K562 (cell line): ENCODE results near the gene CDR2L. TPM values are rescaled to one million over a fixed set of nuclear protein-coding genes. Genes with fewer than 3 reads are reported as not detected.
A peak's percentile ranks its signal among the peaks of the same experiment; 100 is the strongest.

Experiments used
- ATAC-seq: fragments of 200-7000 bp; cut with Tn5 transposase; 3 replicates; pipeline ENCODE4 v1.9.1; 2020; ENCODE audit warnings: moderate library complexity
- BruUV-seq: library from RNA; stranded (reverse); fragments of 400-500 nt; replicated peaks from 2 replicates; lab custom pipeline; 2021; lab: Mats Ljungman, UMichigan
- CTCF ChIA-PET: fragments of 300-600 bp; formaldehyde crosslinking; extraction: SDS; loops from one replicate; lab custom pipeline; 2021; ENCODE audit warnings: low intra/inter-chr PET ratio; lab: Yijun Ruan, JAX
- POLR2A ChIA-PET: fragments of 300-600, 350-650 bp; sonication (Branson Sonifier 250); formaldehyde crosslinking; extraction: SDS; loops from one replicate; lab custom pipeline; 2021; ENCODE audit warnings: antibody characterized with exemption, inconsistent platforms; lab: Yijun Ruan, JAX
- DNase-seq, 4 experiments: peaks; one replicate each; pipeline versions ENCODE4 v3.0.0 to v3.0.0-alpha.2; 2011 to 2018; ENCODE audit warnings: low spot score in 3 of 4, mixed read lengths in 3 of 4; ENCODE audit errors: extremely low read depth in 1 of 4
- FAIRE-seq: peaks from 2 replicates; lab custom pipeline; 2011; peaks lifted over from hg19 to GRCh38; lab: Jason Lieb, UNC
- H2AFZ ChIP-seq: 2 replicates; pipeline ENCODE4 v1.6.0; 2011; ENCODE audit warnings: low read depth, low read length, control low read depth, inconsistent platforms
- H3K27ac ChIP-seq: fragments of 200-600 bp; 3 replicates; pipeline ENCODE4 v1.8.0; 2011; ENCODE audit warnings: low read depth, mild to moderate bottlenecking, control low read depth, inconsistent platforms, low read length, moderate library complexity, mixed read lengths; ENCODE audit errors: extremely low read depth
- H3K27me3 ChIP-seq, 2 experiments: fragments of 300-600 bp in 1 of 2; 2 replicates in 1 of 2; 3 replicates in 1 of 2; pipeline versions ENCODE4 v1.6.0 to v1.8.0; 2011; ENCODE audit warnings: inconsistent platforms in 2 of 2, low read length in 2 of 2, mild to moderate bottlenecking in 1 of 2, mixed read lengths in 1 of 2, moderate library complexity in 1 of 2; ENCODE audit not compliant: control insufficient read depth in 2 of 2, insufficient read depth in 2 of 2
- H3K36me3 ChIP-seq: fragments of 300-600 bp; 3 replicates; pipeline ENCODE4 v1.8.0; 2011; ENCODE audit warnings: mild to moderate bottlenecking, low read length, inconsistent platforms; ENCODE audit not compliant: control insufficient read depth, insufficient read depth
- H3K4me1 ChIP-seq, 2 experiments: fragments of 200-600 bp in 1 of 2; replicated peaks in 1 of 2; 2 replicates in 1 of 2; 3 replicates in 1 of 2; pipeline versions ENCODE4 v1.5.1 to v1.8.0; 2011; ENCODE audit warnings: inconsistent platforms in 2 of 2, low read length in 2 of 2, mild to moderate bottlenecking in 1 of 2, mixed read lengths in 1 of 2, moderate library complexity in 1 of 2; ENCODE audit not compliant: control insufficient read depth in 2 of 2, insufficient read depth in 2 of 2
- H3K4me2 ChIP-seq: 2 replicates; pipeline ENCODE4 v1.6.1; 2011; ENCODE audit warnings: low read length, control low read depth, inconsistent platforms, mixed read lengths; ENCODE audit not compliant: insufficient read depth
- H3K4me3 ChIP-seq: fragments of 200-600 bp; sonication (generic), shearing (Covaris generic); 2 replicates; pipeline ENCODE4 v1.5.1; 2016; ENCODE audit warnings: control low read depth, inconsistent platforms
- H3K79me2 ChIP-seq: fragments of 200-600 bp; 3 replicates; pipeline ENCODE4 v1.8.0; 2011; ENCODE audit warnings: low read length, inconsistent platforms; ENCODE audit not compliant: control insufficient read depth, insufficient read depth
- H3K9ac ChIP-seq, 2 experiments: 2 replicates each; pipeline versions ENCODE4 v1.6.0 to v1.6.1; 2011; ENCODE audit warnings: low read depth in 2 of 2, low read length in 2 of 2, control low read depth in 1 of 2, inconsistent platforms in 1 of 2, mild to moderate bottlenecking in 1 of 2, mixed read lengths in 1 of 2; ENCODE audit not compliant: insufficient read depth in 1 of 2
- H3K9me1 ChIP-seq: one replicate; pipeline ENCODE4 v1.6.0; 2011; ENCODE audit warnings: inconsistent platforms, mild to moderate bottlenecking, low read length, moderate library complexity; ENCODE audit not compliant: control insufficient read depth, insufficient read depth
- H3K9me3 ChIP-seq: replicated peaks from 2 replicates; pipeline ENCODE4 v1.5.1; 2011; ENCODE audit warnings: low read depth, low read length, inconsistent platforms; ENCODE audit not compliant: control insufficient read depth, insufficient read depth
- H4K20me1 ChIP-seq: replicated peaks from 2 replicates; pipeline ENCODE4 v1.6.1; 2011; ENCODE audit warnings: low read length, inconsistent platforms, mixed read lengths; ENCODE audit not compliant: control insufficient read depth, insufficient read depth
- ARID3B ChIP-seq: fragments of 250-450 bp; sonication (Bioruptor Pico); IDR thresholded peaks from 2 replicates; pipeline ENCODE4 v1.4.0; 2020; ENCODE audit warnings: borderline replicate concordance
- C11orf30 ChIP-seq: fragments of 450-650 bp; IDR thresholded peaks from 2 replicates; pipeline ENCODE4 v1.6.1; 2016; ENCODE audit warnings: low read depth, mild to moderate bottlenecking
- CREM ChIP-seq: IDR thresholded peaks from 2 replicates; pipeline ENCODE4 v1.6.1; 2014; ENCODE audit warnings: antibody characterized with exemption, low read depth
- HDAC1 ChIP-seq, 2 experiments: fragments of 450-650 bp; IDR thresholded peaks; 2 replicates each; pipeline ENCODE4 v1.6.1; 2016 to 2017; ENCODE audit warnings: inconsistent platforms in 1 of 2, mild to moderate bottlenecking in 1 of 2, moderate library complexity in 1 of 2
- MAFF ChIP-seq: IDR thresholded peaks from 2 replicates; pipeline ENCODE4 v1.6.1; 2012; ENCODE audit warnings: low read length, improper control_type of control experiment
- NUFIP1 ChIP-seq: fragments of 450-650 bp; IDR thresholded peaks from 2 replicates; pipeline ENCODE4 v1.6.1; 2018; ENCODE audit not compliant: partially characterized antibody
- U2AF2 ChIP-seq: fragments of 200-400 bp; formaldehyde crosslinking; optimal IDR thresholded peaks from 2 replicates; pipeline ENCODE3; 2017; ENCODE audit warnings: low read depth, mild to moderate bottlenecking, low read length
- WHSC1 ChIP-seq: IDR thresholded peaks from one replicate; pipeline ENCODE4 v1.6.1; 2012; ENCODE audit warnings: low read length, control low read depth, inconsistent platforms
- YBX1 ChIP-seq: fragments of 450-650 bp; IDR thresholded peaks from 2 replicates; pipeline ENCODE4 v1.7.1; 2016; ENCODE audit warnings: mild to moderate bottlenecking
- ZBTB12 ChIP-seq: fragments of 250-450 bp; sonication (Bioruptor Pico); IDR thresholded peaks from 2 replicates; pipeline ENCODE4 v1.4.0; 2020
- ZNF143 ChIP-seq: sonication (generic); formaldehyde crosslinking; IDR thresholded peaks from 2 replicates; pipeline ENCODE4 v1.9.0; 2022; ENCODE audit warnings: mild to moderate bottlenecking, missing genetic modification reagents
- ZNF253 ChIP-seq: fragments of 250-450 bp; sonication (Bioruptor Pico); conservative IDR thresholded peaks from 2 replicates; pipeline ENCODE4 v1.6.1; 2021; ENCODE audit warnings: mild to moderate bottlenecking
- ZNF324 ChIP-seq: fragments of 250-450 bp; sonication (Bioruptor Pico); IDR thresholded peaks from 2 replicates; pipeline ENCODE4 v1.4.0; 2020; ENCODE audit warnings: mild to moderate bottlenecking
- ZNF445 ChIP-seq: fragments of 250-450 bp; sonication (Bioruptor Pico); IDR thresholded peaks from 2 replicates; pipeline ENCODE4 v1.4.0; 2020; ENCODE audit warnings: low read depth, mild to moderate bottlenecking, moderate library complexity
- ZNF584 ChIP-seq: fragments of 200-800 bp; sonication (Bioruptor generic); IDR thresholded peaks from 2 replicates; pipeline ENCODE4 v1.6.1; 2016; ENCODE audit warnings: low read depth, mild to moderate bottlenecking, missing genetic modification characterization, missing compliant biosample characterization
- WGBS: fragments of 100-300 bp; shearing (Covaris generic); methylation state at CpG from one replicate; pipeline ENCODE4 v1.1.6; 2016; ENCODE audit warnings: low coverage, mixed read lengths; ENCODE audit not compliant: insufficient coverage; ENCODE audit errors: missing lambda C conversion rate; 5-methylcytosine and 5-hydroxymethylcytosine counted together
- in situ Hi-C: fragments of 300-500 bp; cut with MboI; formaldehyde crosslinking; loops from 4 replicates; pipeline ENCODE4 v1.15.0; 2018; ENCODE audit warnings: inconsistent platforms, mixed read lengths
- intact Hi-C: fragments of 100-400 bp; cut with micrococcal nuclease; formaldehyde crosslinking; loops from 2 replicates; pipeline ENCODE4 v1.14.2; 2022
- polyA plus RNA-seq, 8 experiments: library from polyadenylated mRNA; depleted of rRNA in 4 of 8; stranded (reverse) in 5 of 8; unstranded in 3 of 8; fragments of >200 nt; fragmentation: Nextera tagmentation in 2 of 8; fragmentation: Illumina TruSeq in 1 of 8; extraction: Ambion mirVana in 2 of 8; extraction: Trizol in 1 of 8; gene quantifications; 2 replicates each; pipeline versions ENCODE4 v1.2.1 to v1.2.3, GENCODE V29; 2011 to 2014; ENCODE audit warnings: inconsistent platforms in 1 of 8, missing spikeins in 1 of 8
- total RNA-seq, 7 experiments: library from RNA; depleted of rRNA in 6 of 7; stranded (reverse); fragments of >200 nt in 6 of 7; fragmentation: Illumina TruSeq in 2 of 7; extraction: Trizol in 2 of 7; gene quantifications; 2 replicates each; pipeline versions ENCODE4 v1.2.1 to v1.2.3, GENCODE V29; 2011 to 2021; ENCODE audit warnings: low replicate concordance in 1 of 7
- TF ChIP-seq, protein P1 (sequence below), 2 experiments: fragments of 200-800 bp in 1 of 2; sonication (Bioruptor generic) in 1 of 2; sonication (generic) in 1 of 2; formaldehyde crosslinking in 1 of 2; IDR thresholded peaks in 1 of 2; conservative IDR thresholded peaks in 1 of 2; 2 replicates each; pipeline versions ENCODE4 v1.5.0 to v1.6.1; 2016 to 2020; ENCODE audit warnings: missing compliant biosample characterization in 1 of 2, missing genetic modification characterization in 1 of 2, missing genetic modification reagents in 1 of 2

The CDR2L gene
- total and polyA plus RNA-seq, 9 of the 15 experiments (the other 6 are each of a cell fraction or from before 2014, with no cell fraction given), result 2.7 to 16.0 (median 7.3) TPM

GRCh38 chr17:74972107-74972972, 15.1 kb upstream of the CDR2L start, which contains the start of gene HID1:
HID1 (minus strand) TSS chr17:74972759; CDS start chr17:74972656, 103 bp downstream.
- Histone ChIP-seq H2AFZ (peak within 1 kb of the TSS; percentile 88), H3K27me3 (0 out of 5 replicates have a peak, but pooled peaks cover 0 to 4% of the 10 kb centered on the region in 2 experiments), H3K4me2 (peak within 1 kb of the TSS; percentile 77), H4K20me1 (0 out of 2 replicates have a peak, but pooled peaks cover 4% of the 10 kb centered on the region), H3K79me2 (no peaks in the 10 kb centered on the region), H3K9me3 (no peaks in the 10 kb centered on the region), H3K36me3 (no peaks in the 10 kb centered on the region), H3K9me1 (no peaks in the 10 kb centered on the region), H3K27ac (no peak within 1 kb of the TSS), H3K4me3 (peak within 1 kb of the TSS; percentile 46), H3K9ac (peak within 1 kb of the TSS in 1 of 2 experiments; percentile 89; a peak in 2 of 4 replicates), H3K4me1 (peaks cover 3 to 19% of the 10 kb centered on the region in 2 experiments; a peak in 3 of 5 replicates)
- ChIA-PET POLR2A (interaction anchor here (0.6 to 1.6 kb wide), 7 partner anchors 9 to 103 kb away, joined by 3 to 6 read pairs (median 4); partner anchors contain the start of genes FDXR and MRPL58), CTCF (no interaction called here)
- in situ Hi-C loops (no loop called here), intact Hi-C loops (no loop called here)
- peak; percentile 80 to 95 (median 90) for DNase-seq
- FAIRE-seq, result no peak
- peak; percentile 96 for ATAC-seq
- WGBS, result 9% methylated on average over 23 of the region's 95 CpGs
- BruUV-seq, result no TSS peak
- TF ChIP-seq ARID3B (CRISPR knock-in tag) (no peak), WHSC1 (no peak), YBX1 (no peak), ZNF253 (no peak), MAFF (no peak), CREM (0 out of 2 replicates have a peak, but pooled peaks have one; percentile 1), U2AF2 (no peak), ZNF324 (CRISPR knock-in tag) (no peak), ZBTB12 (no peak), HDAC1 (IDR thresholded peaks at IDR 0.05) (no peak), ZNF584 (CRISPR knock-in tag) (no peak), C11orf30 (no peak), ZNF445 (CRISPR knock-in tag) (no peak), NUFIP1 (no peak), ZNF143 (CRISPR knock-in tag) (no peak)
- TF ChIP-seq, protein P1, sequence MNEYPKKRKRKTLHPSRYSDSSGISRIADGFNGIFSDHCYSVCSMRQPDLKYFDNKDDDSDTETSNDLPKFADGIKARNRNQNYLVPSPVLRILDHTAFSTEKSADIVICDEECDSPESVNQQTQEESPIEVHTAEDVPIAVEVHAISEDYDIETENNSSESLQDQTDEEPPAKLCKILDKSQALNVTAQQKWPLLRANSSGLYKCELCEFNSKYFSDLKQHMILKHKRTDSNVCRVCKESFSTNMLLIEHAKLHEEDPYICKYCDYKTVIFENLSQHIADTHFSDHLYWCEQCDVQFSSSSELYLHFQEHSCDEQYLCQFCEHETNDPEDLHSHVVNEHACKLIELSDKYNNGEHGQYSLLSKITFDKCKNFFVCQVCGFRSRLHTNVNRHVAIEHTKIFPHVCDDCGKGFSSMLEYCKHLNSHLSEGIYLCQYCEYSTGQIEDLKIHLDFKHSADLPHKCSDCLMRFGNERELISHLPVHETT (CRISPR knock-in tag; conservative IDR thresholded peaks at IDR 0.05 in 1 of 2, IDR thresholded peaks at IDR 0.05 in 1 of 2), result no peak
